HCT116 (cell line): Measurements from ENCODE around the gene GPR75. TPM values are rescaled to one million over a fixed set of nuclear protein-coding genes. Genes with fewer than 3 reads are reported as not detected.

Source experiments
- ATAC-seq: fragments of 200-7000 bp; cut with Tn5 transposase; 2 replicates; pipeline ENCODE4 v1.9.1; 2020; ENCODE audit warnings: mild to moderate bottlenecking, moderate library complexity
- BruUV-seq: library from RNA; stranded (reverse); fragments of 400-500 nt; replicated peaks from 2 replicates; lab custom pipeline; 2021; lab: Mats Ljungman, UMichigan
- CTCF ChIA-PET: fragments of 300-600 bp; sonication (Branson Sonifier 250); formaldehyde crosslinking; loops from one replicate; lab custom pipeline; 2021; ENCODE audit warnings: antibody characterized with exemption; lab: Charles Lee
- POLR2A ChIA-PET: fragments of 300-600, 350-600 bp; sonication (Branson Sonifier 250); formaldehyde crosslinking; loops from one replicate; lab custom pipeline; 2021; ENCODE audit warnings: antibody characterized with exemption; lab: Charles Lee
- RAD21 ChIA-PET, 2 experiments: fragments of 300-600 bp; sonication (Branson Sonifier 250); formaldehyde crosslinking; loops; one replicate each; lab custom pipeline; 2023; ENCODE audit warnings: low total read pairs in 2 of 2; ENCODE audit not compliant: uncharacterized antibody in 2 of 2, unreplicated experiment in 2 of 2, low non-redundant PET in 1 of 2; lab: Charles Lee
- DNase-seq: peaks from one replicate; pipeline ENCODE4 v3.0.0-alpha.2; 2010; ENCODE audit warnings: low read depth, low spot score
- H2AFZ ChIP-seq: fragments of 200-600 bp; shearing (Covaris generic), sonication (generic); 2 replicates; pipeline ENCODE4 v1.6.1; 2017; ENCODE audit warnings: low read depth, mixed run types, mixed read lengths, antibody characterized with exemption, low read length; ENCODE audit not compliant: poor library complexity, severe bottlenecking
- H3K27ac ChIP-seq: 2 replicates; pipeline ENCODE4 v1.5.1; 2012; ENCODE audit warnings: low read depth, low read length
- H3K27me3 ChIP-seq: fragments of 200-600 bp; sonication (generic); 2 replicates; pipeline ENCODE4 v1.6.1; 2016; ENCODE audit warnings: mixed run types, low read length, mixed read lengths; ENCODE audit not compliant: insufficient read depth
- H3K36me3 ChIP-seq, 2 experiments: fragments of 200-500 bp in 1 of 2; fragments of 200-600 bp in 1 of 2; sonication (Bioruptor generic) in 1 of 2; sonication (generic) in 1 of 2; 2 replicates each; pipeline versions ENCODE4 v1.5.1 to v1.6.1; 2014 to 2016; ENCODE audit warnings: low read length in 2 of 2, inconsistent platforms in 1 of 2, mixed read lengths in 1 of 2, mixed run types in 1 of 2; ENCODE audit not compliant: insufficient read depth in 2 of 2, control insufficient read depth in 1 of 2
- H3K4me1 ChIP-seq, 2 experiments: fragments of 200-600 bp in 1 of 2; sonication (generic) in 1 of 2; 2 replicates each; pipeline versions ENCODE4 v1.5.1 to v1.6.1; 2012 to 2017; ENCODE audit warnings: low read length in 2 of 2, inconsistent platforms in 1 of 2, mild to moderate bottlenecking in 1 of 2, mixed read lengths in 1 of 2, mixed run types in 1 of 2, moderate library complexity in 1 of 2; ENCODE audit not compliant: insufficient read depth in 2 of 2, control insufficient read depth in 1 of 2
- H3K4me2 ChIP-seq: fragments of 200-600 bp; sonication (generic); 2 replicates; pipeline ENCODE4 v1.6.1; 2017; ENCODE audit warnings: mixed run types, low read length, mixed read lengths
- H3K4me3 ChIP-seq, 2 experiments: fragments of 200-600 bp in 1 of 2; sonication (generic) in 1 of 2; replicated peaks in 1 of 2; 2 replicates each; pipeline ENCODE4 v1.5.1; 2011 to 2016; ENCODE audit warnings: low read length in 2 of 2, control low read depth in 1 of 2, low read depth in 1 of 2, mild to moderate bottlenecking in 1 of 2, mixed read lengths in 1 of 2, mixed run types in 1 of 2
- H3K79me2 ChIP-seq: fragments of 200-600 bp; sonication (generic); 2 replicates; pipeline ENCODE4 v1.6.1; 2017; ENCODE audit warnings: mild to moderate bottlenecking, mixed run types, low read length, moderate library complexity, mixed read lengths; ENCODE audit not compliant: insufficient read depth
- H3K9ac ChIP-seq: fragments of 200-600 bp; sonication (generic); 2 replicates; pipeline ENCODE4 v1.6.1; 2016; ENCODE audit warnings: low read length, mixed read lengths
- H3K9me2 ChIP-seq: fragments of 200-600 bp; sonication (generic), shearing (Covaris generic); 2 replicates; pipeline ENCODE4 v1.6.1; 2017; ENCODE audit warnings: mixed run types, mild to moderate bottlenecking, moderate library complexity; ENCODE audit not compliant: insufficient read depth
- H3K9me3 ChIP-seq, 2 experiments: fragments of 200-500 bp in 1 of 2; fragments of 200-600 bp in 1 of 2; sonication (Bioruptor generic) in 1 of 2; sonication (generic) in 1 of 2; 2 replicates each; pipeline ENCODE4 v1.6.1; 2014 to 2017; ENCODE audit warnings: low read length in 2 of 2, mixed read lengths in 2 of 2, inconsistent platforms in 1 of 2, low read depth in 1 of 2, mild to moderate bottlenecking in 1 of 2, mixed run types in 1 of 2, moderate library complexity in 1 of 2; ENCODE audit not compliant: control insufficient read depth in 1 of 2, insufficient read depth in 1 of 2
- H4K20me1 ChIP-seq: fragments of 200-600 bp; sonication (generic), shearing (Covaris generic); 2 replicates; pipeline ENCODE4 v1.6.1; 2017; ENCODE audit warnings: mixed run types, mild to moderate bottlenecking, moderate library complexity; ENCODE audit not compliant: insufficient read depth
- ATF3 ChIP-seq: IDR thresholded peaks from 2 replicates; pipeline ENCODE4 v1.6.1; 2012
- CEBPB ChIP-seq: IDR thresholded peaks from 2 replicates; pipeline ENCODE4 v1.6.1; 2012; ENCODE audit warnings: low read depth
- CTCF ChIP-seq, 3 experiments: fragments of 200-600 bp in 1 of 3; sonication (generic) in 1 of 3; IDR thresholded peaks in 2 of 3; conservative IDR thresholded peaks in 1 of 3; 2 replicates each; pipeline ENCODE4 v1.5.1; 2012 to 2017; ENCODE audit warnings: low read depth in 2 of 3, low read length in 2 of 3, antibody characterized with exemption in 1 of 3, borderline replicate concordance in 1 of 3, control low read depth in 1 of 3, mild to moderate bottlenecking in 1 of 3, mixed read lengths in 1 of 3, mixed run types in 1 of 3, moderate library complexity in 1 of 3; ENCODE audit not compliant: insufficient read depth in 1 of 3
- EGR1 ChIP-seq: IDR thresholded peaks from 2 replicates; pipeline ENCODE4 v1.6.1; 2012; ENCODE audit warnings: low read depth
- EZH2 ChIP-seq: fragments of 200-600 bp; sonication (generic); IDR thresholded peaks from 2 replicates; pipeline ENCODE4 v1.6.1; 2017; ENCODE audit warnings: antibody characterized with exemption, mixed run types
- EZH2phosphoT487 ChIP-seq: fragments of 200-600 bp; IDR thresholded peaks from 2 replicates; pipeline ENCODE4 v1.6.1; 2018; ENCODE audit warnings: antibody characterized with exemption, borderline replicate concordance
- MAX ChIP-seq: IDR thresholded peaks from 2 replicates; pipeline ENCODE4 v1.6.1; 2012
- POLR2A ChIP-seq: IDR thresholded peaks from 2 replicates; pipeline ENCODE4 v1.7.0; 2011; ENCODE audit warnings: borderline replicate concordance; ENCODE audit not compliant: insufficient read depth, insufficient read length; ENCODE audit errors: extremely low read depth
- POLR2AphosphoS5 ChIP-seq: IDR thresholded peaks from 2 replicates; pipeline ENCODE4 v1.6.1; 2011; ENCODE audit warnings: mild to moderate bottlenecking, low read depth, low read length, moderate library complexity
- RAD21 ChIP-seq: IDR thresholded peaks from 2 replicates; pipeline ENCODE4 v1.6.1; 2012; ENCODE audit warnings: low read depth, mild to moderate bottlenecking
- SRF ChIP-seq: IDR thresholded peaks from 2 replicates; pipeline ENCODE4 v1.6.1; 2012; ENCODE audit warnings: low read depth
- TCF7L2 ChIP-seq: IDR thresholded peaks from 2 replicates; pipeline ENCODE4 v1.7.0; 2011; ENCODE audit warnings: borderline replicate concordance, inconsistent platforms; ENCODE audit not compliant: insufficient read depth, insufficient read length; ENCODE audit errors: extremely low read depth
- YY1 ChIP-seq: IDR thresholded peaks from 2 replicates; pipeline ENCODE4 v1.6.1; 2011; ENCODE audit warnings: low read length, low read depth, moderate library complexity, mild to moderate bottlenecking; ENCODE audit not compliant: insufficient replicate concordance; ENCODE audit errors: extremely low read depth
- ZFX ChIP-seq: fragments of 450-650 bp; IDR thresholded peaks from 2 replicates; pipeline ENCODE4 v1.6.1; 2017
- ZNF274 ChIP-seq: fragments of 200-500 bp; sonication (Bioruptor generic); IDR thresholded peaks from 2 replicates; pipeline ENCODE4 v1.6.1; 2014; ENCODE audit warnings: mild to moderate bottlenecking, low read depth, low read length, inconsistent platforms
- intact Hi-C: fragments of 100-400 bp; cut with micrococcal nuclease; formaldehyde crosslinking; loops from 2 replicates; pipeline ENCODE4 v1.10.0; 2022
- total RNA-seq: library from RNA; stranded (reverse); gene quantifications from one replicate; pipeline ENCODE4 v1.2.1, GENCODE V29; 2021; ENCODE audit not compliant: unreplicated experiment

Gene GPR75
- total RNA-seq, 1 experiment from 2014 or later: 1.2 TPM

DNA sequence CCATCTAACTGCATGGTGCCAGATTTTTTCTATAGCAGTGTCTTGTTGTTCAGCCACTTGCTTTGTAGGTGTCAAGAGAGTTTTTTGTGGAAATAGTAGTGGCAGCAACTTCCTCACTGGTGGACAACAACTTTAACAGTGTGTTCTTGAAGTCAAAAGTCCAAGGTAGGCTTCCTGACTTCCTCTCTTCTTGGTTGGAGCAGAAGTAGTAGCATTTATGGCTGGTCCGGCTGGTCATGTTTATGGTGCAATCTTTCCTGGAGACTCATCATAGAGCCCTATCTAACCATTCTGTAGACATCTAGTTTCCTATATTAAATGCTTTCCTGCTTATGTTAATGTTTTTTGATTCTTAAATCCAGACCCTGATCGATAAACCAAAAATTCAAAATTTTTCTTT is 11.7 kb downstream of the GPR75 start:
- Histone ChIP-seq H2AFZ (no peak overlapping the region), H3K4me3 (no peak overlapping the region), H4K20me1 (no peaks in the 10 kb centered on the region), H3K4me2 (no peak overlapping the region), H3K36me3 (no peaks in the 10 kb centered on the region), H3K27me3 (no peaks in the 10 kb centered on the region), H3K27ac (no peak overlapping the region), H3K4me1 (no peaks in the 10 kb centered on the region), H3K79me2 (no peaks in the 10 kb centered on the region), H3K9ac (no peak overlapping the region), H3K9me3 (no peaks in the 10 kb centered on the region), H3K9me2 (no peaks in the 10 kb centered on the region)
- no peak for ATAC-seq
- no peak for DNase-seq
- RAD21 ChIA-PET: no interaction called here
- POLR2A ChIA-PET: no interaction called here
- TF ChIP-seq CTCF (IDR thresholded peaks at IDR 0.05 in 2 of 3, conservative IDR thresholded peaks at IDR 0.05 in 1 of 3; ENCODE audit: borderline replicate concordance in 1 of 3, insufficient read depth in 1 of 3, low read depth in 2 of 3, low read length in 2 of 3) (no peak), ZNF274 (no peak), CEBPB (no peak), MAX (no peak), EGR1 (no peak), ZFX (no peak), YY1 (no peak), TCF7L2 (no peak), ATF3 (no peak), POLR2A (no peak), SRF (no peak), EZH2phosphoT487 (no peak), RAD21 (no peak), EZH2 (no peak), POLR2AphosphoS5 (no peak)
- BruUV-seq: no TSS peak
- intact Hi-C loops: no loop called here
- CTCF ChIA-PET: no interaction called here
